Neutrophil (primary cell): ENCODE results near the gene RCAN3.

ENCODE experiments used
- H3K27ac ChIP-seq: fragments of 200-600 bp; sonication (generic); 2 replicates; pipeline ENCODE4 v1.5.1; 2016; ENCODE audit warnings: mild to moderate bottlenecking, moderate library complexity
- H3K27me3 ChIP-seq: fragments of 200-600 bp; sonication (generic); 2 replicates; pipeline ENCODE4 v1.6.0; 2016; ENCODE audit warnings: mild to moderate bottlenecking
- H3K36me3 ChIP-seq: fragments of 200-600 bp; sonication (generic); 2 replicates; pipeline ENCODE4 v1.5.1; 2017
- H3K4me1 ChIP-seq, 2 experiments: fragments of 200-600 bp in 1 of 2; sonication (generic) in 1 of 2; 1 replicate in 1 of 2; 2 replicates in 1 of 2; pipeline versions ENCODE4 v1.5.1 to v1.6.1; 2013 to 2016; ENCODE audit warnings: low read depth in 1 of 2, low read length in 1 of 2, mild to moderate bottlenecking in 1 of 2, moderate library complexity in 1 of 2; ENCODE audit not compliant: control insufficient read depth in 1 of 2, insufficient read depth in 1 of 2
- H3K4me3 ChIP-seq, 2 experiments: fragments of 200-600 bp in 1 of 2; sonication (generic) in 1 of 2; 1 replicate in 1 of 2; 2 replicates in 1 of 2; pipeline ENCODE4 v1.5.1; 2013 to 2016; ENCODE audit warnings: low read depth in 1 of 2, low read length in 1 of 2, mild to moderate bottlenecking in 1 of 2, moderate library complexity in 1 of 2
- H3K9me3 ChIP-seq: fragments of 200-600 bp; sonication (generic); 2 replicates; pipeline ENCODE4 v1.5.1; 2016
- TF ChIP-seq, protein P1 (sequence below): fragments of 200-600 bp; sonication (generic); IDR thresholded peaks from 2 replicates; pipeline ENCODE4 v1.5.1; 2016; ENCODE audit warnings: antibody characterized with exemption

The RCAN3 gene

DNA sequence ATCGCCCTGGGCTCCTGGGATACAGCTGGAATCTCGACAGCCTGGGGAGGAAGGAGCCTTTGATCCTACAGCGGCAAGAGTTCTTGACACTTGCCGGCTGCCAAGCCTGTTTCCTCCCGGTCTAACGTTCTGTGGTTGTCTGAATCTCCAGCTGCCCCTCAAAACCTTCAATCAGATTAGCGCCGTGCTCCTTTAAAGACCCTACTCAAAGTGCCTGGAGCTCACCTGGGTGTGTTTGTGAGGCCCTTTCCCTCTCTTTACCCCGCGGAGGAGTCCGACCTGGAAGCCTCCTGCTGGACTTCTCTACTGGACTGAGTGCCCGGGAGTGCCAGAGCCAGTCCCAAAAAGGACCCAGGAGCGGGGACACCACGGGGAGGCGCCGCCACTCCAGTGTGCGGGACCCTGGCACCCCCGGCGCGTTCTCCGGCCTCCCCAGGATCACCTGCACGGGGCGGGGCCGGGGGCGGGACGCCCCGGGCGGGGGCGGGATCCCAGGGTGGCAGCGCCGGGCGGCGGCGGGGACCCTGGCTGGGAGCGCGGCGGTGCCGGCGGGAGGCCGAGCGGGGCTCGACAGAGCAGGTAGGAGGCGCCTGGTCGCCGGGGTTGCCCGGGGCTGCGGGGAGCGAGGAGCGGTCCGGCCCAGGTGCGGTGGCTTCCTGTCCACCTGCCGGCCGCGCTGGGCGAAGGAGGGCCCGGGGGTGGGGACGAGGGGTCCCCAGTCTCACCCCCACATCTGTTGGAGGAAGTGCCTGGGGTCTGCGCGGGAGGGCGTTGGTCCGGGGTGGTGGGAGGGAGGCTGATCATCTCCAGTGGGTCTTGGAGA, 53.2 kb downstream of the RCAN3 start, which contains the start of gene NCMAP:
Gene NCMAP (plus strand): TSS at position 497 of the 823 bp plus-strand sequence. CDS start 39,344 bp downstream, outside the sequence.
- TF ChIP-seq, protein P1, sequence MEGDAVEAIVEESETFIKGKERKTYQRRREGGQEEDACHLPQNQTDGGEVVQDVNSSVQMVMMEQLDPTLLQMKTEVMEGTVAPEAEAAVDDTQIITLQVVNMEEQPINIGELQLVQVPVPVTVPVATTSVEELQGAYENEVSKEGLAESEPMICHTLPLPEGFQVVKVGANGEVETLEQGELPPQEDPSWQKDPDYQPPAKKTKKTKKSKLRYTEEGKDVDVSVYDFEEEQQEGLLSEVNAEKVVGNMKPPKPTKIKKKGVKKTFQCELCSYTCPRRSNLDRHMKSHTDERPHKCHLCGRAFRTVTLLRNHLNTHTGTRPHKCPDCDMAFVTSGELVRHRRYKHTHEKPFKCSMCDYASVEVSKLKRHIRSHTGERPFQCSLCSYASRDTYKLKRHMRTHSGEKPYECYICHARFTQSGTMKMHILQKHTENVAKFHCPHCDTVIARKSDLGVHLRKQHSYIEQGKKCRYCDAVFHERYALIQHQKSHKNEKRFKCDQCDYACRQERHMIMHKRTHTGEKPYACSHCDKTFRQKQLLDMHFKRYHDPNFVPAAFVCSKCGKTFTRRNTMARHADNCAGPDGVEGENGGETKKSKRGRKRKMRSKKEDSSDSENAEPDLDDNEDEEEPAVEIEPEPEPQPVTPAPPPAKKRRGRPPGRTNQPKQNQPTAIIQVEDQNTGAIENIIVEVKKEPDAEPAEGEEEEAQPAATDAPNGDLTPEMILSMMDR: no peak
- Histone ChIP-seq H3K4me1 (peaks cover 0 to 7% of the 10 kb centered on the region in 2 experiments), H3K27ac (no peak within 1 kb of the TSS), H3K27me3 (peaks cover 82% of the 10 kb centered on the region), H3K36me3 (no peaks in the 10 kb centered on the region), H3K9me3 (no peaks in the 10 kb centered on the region), H3K4me3 (no peak within 1 kb of the TSS)

DNA sequence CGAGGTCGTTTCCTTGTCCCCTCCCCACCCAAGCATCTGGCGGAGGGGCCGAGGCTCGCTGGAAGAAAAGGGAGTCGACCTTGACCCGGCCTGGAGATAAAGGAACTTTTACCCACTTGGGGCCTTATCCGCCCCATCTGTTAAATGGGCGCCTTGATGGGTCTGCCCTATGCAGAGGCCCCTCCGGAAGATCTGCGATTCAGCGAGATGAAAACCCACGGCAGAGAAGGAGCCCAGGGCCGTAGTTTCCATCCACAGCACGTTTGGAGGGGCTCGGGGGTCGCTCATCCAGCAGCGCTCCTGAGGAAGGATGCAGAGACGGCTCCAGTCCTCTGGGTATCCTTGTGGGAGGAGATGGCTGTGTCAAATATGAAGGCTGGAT, 53.8 kb downstream of the RCAN3 start:
- TF ChIP-seq, protein P1: no peak
- Histone ChIP-seq H3K4me1 (peaks cover 0 to 7% of the 10 kb centered on the region in 2 experiments), H3K27me3 (peaks cover 76% of the 10 kb centered on the region), H3K36me3 (no peaks in the 10 kb centered on the region), H3K9me3 (no peaks in the 10 kb centered on the region), H3K27ac (no peak overlapping the region), H3K4me3 (no peak overlapping the region)

DNA sequence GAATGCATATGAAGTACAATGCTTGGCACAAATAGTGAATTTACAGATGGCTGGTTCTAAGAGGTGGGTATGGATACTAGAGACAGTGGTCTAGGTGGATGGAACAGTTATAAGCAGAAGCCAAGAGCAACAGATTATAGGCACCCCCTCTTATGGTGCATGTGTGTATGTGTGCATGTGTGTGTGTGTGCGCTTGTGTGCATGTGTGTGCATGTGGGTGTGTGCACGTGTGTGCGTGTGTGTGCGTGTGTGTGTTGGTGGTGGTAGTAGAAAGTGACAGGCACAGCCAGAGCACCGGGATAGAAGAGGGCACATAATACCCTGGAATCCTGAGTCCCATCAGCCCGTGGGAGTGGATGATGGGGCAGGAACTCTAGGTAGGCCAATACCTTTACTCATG, 54.6 kb downstream of the RCAN3 start:
- no peaks in the 10 kb centered on the region for H3K9me3 ChIP-seq
- H3K4me3 ChIP-seq: no peak overlapping the region
- no peak overlapping the region for H3K27ac ChIP-seq
- TF ChIP-seq, protein P1: no peak
- H3K27me3 ChIP-seq: peaks cover 68% of the 10 kb centered on the region
- peaks cover 0 to 7% of the 10 kb centered on the region in 2 experiments for H3K4me1 ChIP-seq
- no peaks in the 10 kb centered on the region for H3K36me3 ChIP-seq

DNA sequence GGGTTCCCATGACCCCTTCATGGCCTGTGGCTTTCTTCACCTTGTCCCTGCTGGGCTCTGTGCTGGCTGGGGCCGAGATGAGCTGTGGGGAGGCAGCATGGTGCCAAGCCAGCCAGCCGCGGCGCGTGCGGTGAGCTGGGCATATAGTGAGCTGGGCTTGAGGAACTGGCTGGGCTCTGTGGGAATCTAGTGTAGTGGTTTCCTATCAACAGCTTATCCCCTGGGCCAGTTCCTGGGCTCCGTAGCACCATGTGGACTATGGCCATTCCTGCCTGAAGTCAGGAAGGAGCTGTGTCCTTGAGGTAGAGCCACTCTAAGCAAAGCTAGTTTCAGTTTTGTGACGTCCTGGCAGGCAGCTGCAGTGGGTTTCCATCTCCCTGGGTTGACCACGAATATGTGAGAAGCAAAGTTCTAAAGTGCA, 55.1 kb downstream of the RCAN3 start:
- Histone ChIP-seq H3K4me1 (peaks cover 0 to 7% of the 10 kb centered on the region in 2 experiments), H3K4me3 (no peak overlapping the region), H3K9me3 (no peaks in the 10 kb centered on the region), H3K36me3 (no peaks in the 10 kb centered on the region), H3K27me3 (peaks cover 69% of the 10 kb centered on the region), H3K27ac (no peak overlapping the region)
- TF ChIP-seq, protein P1: no peak

DNA sequence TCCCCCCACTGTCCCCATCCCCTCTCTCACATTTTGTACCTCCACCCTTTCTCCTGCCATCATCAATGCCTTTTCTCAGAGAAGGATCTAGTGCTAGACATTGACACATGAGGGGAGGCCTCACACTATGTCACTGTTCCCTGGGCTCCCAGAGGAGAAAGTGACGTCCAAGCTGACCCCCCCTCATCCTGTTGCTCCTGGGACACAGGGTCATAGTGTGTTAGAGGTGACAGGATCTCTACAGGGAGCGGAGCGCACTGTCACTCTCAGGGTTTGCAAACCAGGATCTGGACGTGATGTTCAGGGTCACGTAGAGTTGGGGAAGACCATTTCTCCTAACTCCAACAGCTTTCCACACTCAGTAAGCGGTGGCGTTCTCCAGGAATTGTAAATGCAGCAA, 55.8 kb downstream of the RCAN3 start:
- H3K36me3 ChIP-seq: no peaks in the 10 kb centered on the region
- H3K27ac ChIP-seq: no peak overlapping the region
- TF ChIP-seq, protein P1: no peak
- peaks cover 0 to 7% of the 10 kb centered on the region in 2 experiments for H3K4me1 ChIP-seq
- H3K9me3 ChIP-seq: no peaks in the 10 kb centered on the region
- no peak overlapping the region for H3K4me3 ChIP-seq
- H3K27me3 ChIP-seq: peaks cover 65% of the 10 kb centered on the region
